Measurements from ENCODE around the gene MYO7A. TPM values are rescaled to one million over a fixed set of nuclear protein-coding genes. Genes with fewer than 3 reads are reported as not detected.

MYO7A gene
- total and polyA plus RNA-seq, 2 experiments from 2014 or later, result 9.8 to 10.1 TPM

DNA sequence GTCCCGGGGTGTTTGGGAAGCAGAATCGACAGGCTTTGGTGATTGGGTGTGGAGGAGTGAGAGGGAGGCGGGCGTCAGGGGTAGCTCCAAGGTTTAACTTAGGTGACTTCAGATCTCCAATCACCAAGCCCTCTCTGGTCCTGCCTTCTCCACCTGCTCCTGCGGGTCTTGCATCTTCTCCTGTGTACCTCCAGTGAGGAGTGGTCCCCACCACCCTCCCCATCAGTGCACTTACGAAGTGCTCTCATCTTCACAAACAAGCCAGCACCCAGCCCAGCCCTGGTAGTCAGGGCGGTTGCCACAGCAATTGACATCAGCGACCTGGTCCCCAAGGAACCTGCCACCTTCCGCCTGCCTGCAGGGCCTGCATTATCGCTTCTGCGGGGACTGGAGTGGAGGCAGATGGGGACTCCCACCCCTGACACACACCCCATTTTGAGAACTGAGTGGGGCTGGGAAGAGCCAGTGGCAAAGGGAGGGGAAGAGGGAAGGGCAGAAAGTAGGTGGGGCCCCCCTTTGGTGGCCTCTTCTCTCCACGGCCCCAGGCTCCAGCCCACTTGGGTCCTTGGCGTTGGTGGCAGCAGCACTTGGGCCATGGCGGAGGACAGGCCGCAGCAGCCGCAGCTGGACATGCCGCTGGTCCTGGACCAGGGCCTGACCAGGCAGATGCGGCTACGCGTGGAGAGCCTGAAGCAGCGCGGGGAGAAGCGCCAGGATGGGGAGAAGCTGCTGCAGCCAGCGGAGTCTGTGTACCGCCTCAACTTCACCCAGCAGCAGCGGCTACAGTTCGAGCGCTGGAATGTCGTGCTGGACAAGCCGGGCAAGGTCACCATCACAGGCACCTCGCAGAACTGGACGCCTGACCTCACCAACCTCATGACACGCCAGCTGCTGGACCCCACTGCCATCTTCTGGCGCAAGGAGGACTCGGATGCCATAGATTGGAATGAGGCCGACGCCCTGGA, 25.5 kb upstream of the MYO7A start, which contains the start of gene OMP:
Gene OMP (plus strand): TSS at position 595 of the 965 bp plus-strand sequence. CDS start 0 bp downstream, at position 595.
- peaks cover 7% of the 10 kb centered on the region for H3K4me1 ChIP-seq (ENCODE audit: insufficient read depth)
- no peak within 1 kb of the TSS for H3K4me2 ChIP-seq
- H4K20me1 ChIP-seq (ENCODE audit: insufficient read depth, poor library complexity, severe bottlenecking), result no peaks in the 10 kb centered on the region
- no peaks in the 10 kb centered on the region for H3K36me3 ChIP-seq (replicated peaks; ENCODE audit: insufficient read depth, low read depth)
- H3K4me3 ChIP-seq, result no peak within 1 kb of the TSS
- no peaks in the 10 kb centered on the region for H3K27me3 ChIP-seq
- TF ChIP-seq EZH2phosphoT487 (IDR thresholded peaks at IDR 0.05; ENCODE audit: low read depth, severe bottlenecking, unreplicated experiment) (no peak), EZH2 (IDR thresholded peaks at IDR 0.05; ENCODE audit: borderline replicate concordance) (no peak)
- TF ChIP-seq, protein P1, sequence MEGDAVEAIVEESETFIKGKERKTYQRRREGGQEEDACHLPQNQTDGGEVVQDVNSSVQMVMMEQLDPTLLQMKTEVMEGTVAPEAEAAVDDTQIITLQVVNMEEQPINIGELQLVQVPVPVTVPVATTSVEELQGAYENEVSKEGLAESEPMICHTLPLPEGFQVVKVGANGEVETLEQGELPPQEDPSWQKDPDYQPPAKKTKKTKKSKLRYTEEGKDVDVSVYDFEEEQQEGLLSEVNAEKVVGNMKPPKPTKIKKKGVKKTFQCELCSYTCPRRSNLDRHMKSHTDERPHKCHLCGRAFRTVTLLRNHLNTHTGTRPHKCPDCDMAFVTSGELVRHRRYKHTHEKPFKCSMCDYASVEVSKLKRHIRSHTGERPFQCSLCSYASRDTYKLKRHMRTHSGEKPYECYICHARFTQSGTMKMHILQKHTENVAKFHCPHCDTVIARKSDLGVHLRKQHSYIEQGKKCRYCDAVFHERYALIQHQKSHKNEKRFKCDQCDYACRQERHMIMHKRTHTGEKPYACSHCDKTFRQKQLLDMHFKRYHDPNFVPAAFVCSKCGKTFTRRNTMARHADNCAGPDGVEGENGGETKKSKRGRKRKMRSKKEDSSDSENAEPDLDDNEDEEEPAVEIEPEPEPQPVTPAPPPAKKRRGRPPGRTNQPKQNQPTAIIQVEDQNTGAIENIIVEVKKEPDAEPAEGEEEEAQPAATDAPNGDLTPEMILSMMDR (IDR thresholded peaks at IDR 0.05; ENCODE audit: poor library complexity), result no peak
- H2AFZ ChIP-seq, result no peak within 1 kb of the TSS
- H3K9me3 ChIP-seq (ENCODE audit: low read depth), result no peaks in the 10 kb centered on the region
- H3K27ac ChIP-seq, result no peak within 1 kb of the TSS
- WGBS (ENCODE audit: low lambda C conversion rate, missing lambda C conversion rate), result 96% methylated on average over 37 of the region's 37 CpGs
- H3K9me2 ChIP-seq (replicated peaks; ENCODE audit: insufficient read depth), result no peaks in the 10 kb centered on the region
- no peak for DNase-seq (ENCODE audit: low spot score)
- H3K79me2 ChIP-seq, result no peaks in the 10 kb centered on the region

DNA sequence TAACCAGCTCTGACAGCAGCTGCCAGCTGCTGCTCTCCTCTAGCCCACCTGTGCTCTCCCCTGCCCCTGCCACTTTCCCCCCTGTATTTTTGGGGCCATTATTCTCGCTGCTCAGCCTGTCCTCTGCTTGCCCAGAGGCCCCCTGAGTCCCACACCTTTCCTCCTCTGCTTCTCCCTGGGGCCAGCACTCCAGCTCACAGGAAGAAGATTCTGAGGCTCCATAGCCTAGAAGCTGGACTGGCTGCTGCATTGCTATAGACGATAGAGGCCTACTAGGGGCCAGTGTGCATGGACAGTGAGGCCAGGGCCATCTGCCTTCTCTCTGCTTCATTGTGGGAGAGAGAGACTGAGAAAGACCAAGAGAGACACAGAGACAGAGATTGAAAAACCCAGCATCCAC, 24.7 kb upstream of the MYO7A start:
- H3K4me3 ChIP-seq, result no peak overlapping the region
- peaks cover 14% of the 10 kb centered on the region for H3K4me1 ChIP-seq (ENCODE audit: insufficient read depth)
- H3K79me2 ChIP-seq, result no peaks in the 10 kb centered on the region
- no peak overlapping the region for H2AFZ ChIP-seq
- no peaks in the 10 kb centered on the region for H3K9me3 ChIP-seq (ENCODE audit: low read depth)
- no peak for TF ChIP-seq EZH2 (IDR thresholded peaks at IDR 0.05; ENCODE audit: borderline replicate concordance)
- TF ChIP-seq EZH2phosphoT487 (IDR thresholded peaks at IDR 0.05; ENCODE audit: low read depth, severe bottlenecking, unreplicated experiment), result no peak
- TF ChIP-seq, protein P1 (IDR thresholded peaks at IDR 0.05; ENCODE audit: poor library complexity), result no peak
- no peaks in the 10 kb centered on the region for H4K20me1 ChIP-seq (ENCODE audit: insufficient read depth, poor library complexity, severe bottlenecking)
- DNase-seq (ENCODE audit: low spot score), result no peak
- H3K4me2 ChIP-seq, result no peak overlapping the region
- no peaks in the 10 kb centered on the region for H3K36me3 ChIP-seq (replicated peaks; ENCODE audit: insufficient read depth, low read depth)
- H3K9me2 ChIP-seq (replicated peaks; ENCODE audit: insufficient read depth), result no peaks in the 10 kb centered on the region
- H3K27ac ChIP-seq, result no peak overlapping the region
- H3K27me3 ChIP-seq, result no peaks in the 10 kb centered on the region
- 92% methylated on average over 2 of the region's 2 CpGs for WGBS (ENCODE audit: low lambda C conversion rate, missing lambda C conversion rate)

DNA sequence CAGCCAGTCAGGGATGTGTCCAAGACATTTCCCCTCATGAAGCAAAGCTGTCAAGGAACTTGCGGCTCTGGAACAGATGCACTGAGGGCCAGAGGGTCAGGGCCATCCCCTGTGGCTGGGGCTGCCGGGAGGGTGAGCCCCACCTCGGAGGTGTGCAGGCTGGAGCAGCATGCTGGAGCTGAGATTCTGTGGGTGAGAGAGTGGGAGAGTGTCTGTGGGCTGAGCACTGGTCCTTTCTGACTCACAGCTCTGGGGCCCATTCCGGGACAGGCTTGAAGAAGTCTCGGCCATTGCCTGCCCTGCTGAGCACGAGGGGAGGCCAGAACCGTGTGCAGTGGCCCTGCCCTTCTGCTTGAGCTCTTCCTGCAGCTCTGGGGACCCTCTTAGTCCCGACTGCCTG, 23.3 kb upstream of the MYO7A start:
- Histone ChIP-seq H3K27ac (no peak overlapping the region), H3K4me2 (no peak overlapping the region), H3K9me3 (ENCODE audit: low read depth) (no peaks in the 10 kb centered on the region), H2AFZ (no peak overlapping the region), H3K9me2 (replicated peaks; ENCODE audit: insufficient read depth) (no peaks in the 10 kb centered on the region), H3K4me1 (ENCODE audit: insufficient read depth) (peaks cover 16% of the 10 kb centered on the region), H3K36me3 (replicated peaks; ENCODE audit: insufficient read depth, low read depth) (no peaks in the 10 kb centered on the region), H4K20me1 (ENCODE audit: insufficient read depth, poor library complexity, severe bottlenecking) (no peaks in the 10 kb centered on the region), H3K27me3 (no peaks in the 10 kb centered on the region), H3K79me2 (no peaks in the 10 kb centered on the region), H3K4me3 (no peak overlapping the region)
- 80% methylated on average over 8 of the region's 8 CpGs for WGBS (ENCODE audit: low lambda C conversion rate, missing lambda C conversion rate)
- TF ChIP-seq EZH2 (IDR thresholded peaks at IDR 0.05; ENCODE audit: borderline replicate concordance) (no peak), EZH2phosphoT487 (IDR thresholded peaks at IDR 0.05; ENCODE audit: low read depth, severe bottlenecking, unreplicated experiment) (no peak)
- TF ChIP-seq, protein P1 (IDR thresholded peaks at IDR 0.05; ENCODE audit: poor library complexity), result no peak
- DNase-seq (ENCODE audit: low spot score), result no peak

Measured in hepatocyte (in vitro differentiated cells).